Activated CD4-positive, alpha-beta T cell treated with anti-CD3 and anti-CD28 coated beads, Interleukin-2, amount 10 ng/mL, durations not matched to agents 24 days and 14 days (primary cell): ENCODE measurements around the gene SPOUT1. TPM values are rescaled to one million over a fixed set of nuclear protein-coding genes. Genes with fewer than 3 reads are reported as not detected.
"Not testable (repeated sequence)": the region's sequence is repeated elsewhere in the genome, so short reads cannot be mapped to it uniquely, and the experiment has no call there.

ENCODE experiments used
- DNase-seq: peaks from one replicate; pipeline ENCODE4 v3.0.0; 2022
- H3K27ac Mint-ChIP-seq: one replicate; pipeline ENCODE4 v1.8.0; 2022; ENCODE audit warnings: mild to moderate bottlenecking, mixed read lengths
- H3K27me3 Mint-ChIP-seq: one replicate; pipeline ENCODE4 v1.8.0; 2022; ENCODE audit warnings: mixed read lengths
- H3K36me3 Mint-ChIP-seq: one replicate; pipeline ENCODE4 v1.8.0; 2022; ENCODE audit warnings: low read depth, mild to moderate bottlenecking, mixed read lengths
- H3K4me1 Mint-ChIP-seq: one replicate; pipeline ENCODE4 v1.8.0; 2021; ENCODE audit warnings: mixed read lengths
- H3K4me3 Mint-ChIP-seq: one replicate; pipeline ENCODE4 v1.8.0; 2022; ENCODE audit warnings: mild to moderate bottlenecking, moderate library complexity, mixed read lengths
- H3K9me3 Mint-ChIP-seq: one replicate; pipeline ENCODE4 v1.8.0; 2021; ENCODE audit warnings: mixed read lengths
- intact Hi-C: fragments of 100-400 bp; cut with micrococcal nuclease; formaldehyde crosslinking; loops from one replicate; pipeline ENCODE4 v1.15.1; 2023
- total RNA-seq: library from RNA; stranded (reverse); gene quantifications from 2 replicates; pipeline ENCODE4 v1.2.3, GENCODE V29; 2022

SPOUT1 gene
- total RNA-seq, 1 donor from 2014 or later: 149 TPM

DNA sequence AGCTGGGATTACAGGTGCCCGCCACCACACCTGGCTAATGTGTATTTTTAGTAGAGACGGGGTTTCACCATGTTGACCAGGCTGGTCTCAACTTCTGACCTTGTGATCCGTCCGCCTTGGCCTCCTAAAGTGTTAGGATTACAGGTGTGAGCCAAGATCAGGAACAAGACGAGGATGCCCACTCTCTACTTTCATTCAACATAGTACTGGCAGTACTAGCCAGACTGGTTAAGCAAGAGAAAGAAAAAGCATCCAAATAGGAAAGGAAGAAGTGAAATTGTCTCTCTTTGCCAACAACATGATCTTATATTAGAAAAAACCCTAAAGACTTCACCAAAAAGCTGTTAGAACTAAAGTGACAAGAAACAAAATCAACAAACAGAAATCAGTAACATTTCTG lies 18.7 kb downstream of the SPOUT1 start:
- H3K27ac Mint-ChIP-seq: no peak overlapping the region
- intact Hi-C loops: no loop called here
- H3K9me3 Mint-ChIP-seq: no peaks in the 10 kb centered on the region
- H3K36me3 Mint-ChIP-seq: peaks cover 12% of the 10 kb centered on the region
- no peaks in the 10 kb centered on the region for H3K4me1 Mint-ChIP-seq
- H3K27me3 Mint-ChIP-seq: no peaks in the 10 kb centered on the region
- no peak for DNase-seq
- H3K4me3 Mint-ChIP-seq: no peak overlapping the region

DNA sequence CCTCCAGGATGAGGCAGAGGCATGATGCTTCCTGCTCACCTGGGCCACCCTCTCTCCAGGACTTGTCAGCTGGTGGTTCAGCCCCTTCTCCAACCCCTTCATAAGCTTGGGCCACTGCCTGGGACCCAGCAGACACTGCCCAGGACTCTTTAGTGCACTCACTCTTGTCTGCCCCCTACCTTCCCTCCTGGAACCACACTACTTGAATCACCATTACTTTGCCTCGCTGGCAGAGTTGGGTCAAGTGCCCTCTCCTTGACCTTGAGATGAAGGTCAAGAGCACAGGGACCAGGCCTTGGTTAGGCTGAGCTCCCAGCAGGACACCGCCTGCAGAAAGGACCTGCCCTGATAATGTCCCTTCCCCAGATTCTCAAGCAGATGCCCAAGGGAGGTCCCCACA lies 19.8 kb downstream of the SPOUT1 start:
- no peaks in the 10 kb centered on the region for H3K4me1 Mint-ChIP-seq
- intact Hi-C loops: no loop called here
- H3K27ac Mint-ChIP-seq: no peak overlapping the region

DNA sequence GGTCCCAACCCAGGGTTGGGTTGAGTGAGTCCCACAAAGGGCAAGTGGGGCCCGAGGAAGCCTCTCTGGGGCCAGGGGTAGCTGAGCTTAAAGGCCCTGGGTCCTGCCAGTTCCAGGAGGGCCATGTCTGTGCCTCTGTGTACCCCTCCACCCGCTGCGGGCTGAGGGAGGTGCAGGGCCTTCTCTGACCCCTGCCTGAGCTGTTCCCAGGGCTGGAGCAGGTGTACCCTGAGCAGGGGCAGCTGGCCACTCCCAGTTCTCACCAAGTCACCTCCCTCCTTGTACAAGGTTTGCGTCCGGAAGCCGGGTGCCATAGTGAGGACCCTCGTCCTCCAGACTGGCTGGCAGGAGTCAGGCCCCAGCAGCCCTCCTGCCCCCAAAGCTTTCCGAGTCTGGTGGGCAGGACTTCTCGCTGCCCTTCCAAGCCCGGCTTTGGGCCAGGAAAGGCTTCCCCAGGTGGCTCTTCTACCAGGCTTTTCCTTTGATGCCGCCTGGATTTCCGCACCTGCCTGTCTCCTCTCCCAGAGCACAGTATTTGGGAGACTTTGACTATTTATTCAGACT lies 20.5 kb downstream of the SPOUT1 start:
- H3K4me1 Mint-ChIP-seq: no peaks in the 10 kb centered on the region
- H3K27ac Mint-ChIP-seq: no peak overlapping the region
- H3K36me3 Mint-ChIP-seq: peaks cover 13% of the 10 kb centered on the region
- no peak for DNase-seq
- no peaks in the 10 kb centered on the region for H3K9me3 Mint-ChIP-seq
- H3K4me3 Mint-ChIP-seq: no peak overlapping the region
- intact Hi-C loops: no loop called here
- no peaks in the 10 kb centered on the region for H3K27me3 Mint-ChIP-seq

More for the DNA sequence above, 19.8 kb downstream of the SPOUT1 start:
- H3K36me3 Mint-ChIP-seq: peaks cover 13% of the 10 kb centered on the region
- H3K27me3 Mint-ChIP-seq: no peaks in the 10 kb centered on the region
- H3K9me3 Mint-ChIP-seq: no peaks in the 10 kb centered on the region
- DNase-seq: no peak
- no peak overlapping the region for H3K4me3 Mint-ChIP-seq

DNA sequence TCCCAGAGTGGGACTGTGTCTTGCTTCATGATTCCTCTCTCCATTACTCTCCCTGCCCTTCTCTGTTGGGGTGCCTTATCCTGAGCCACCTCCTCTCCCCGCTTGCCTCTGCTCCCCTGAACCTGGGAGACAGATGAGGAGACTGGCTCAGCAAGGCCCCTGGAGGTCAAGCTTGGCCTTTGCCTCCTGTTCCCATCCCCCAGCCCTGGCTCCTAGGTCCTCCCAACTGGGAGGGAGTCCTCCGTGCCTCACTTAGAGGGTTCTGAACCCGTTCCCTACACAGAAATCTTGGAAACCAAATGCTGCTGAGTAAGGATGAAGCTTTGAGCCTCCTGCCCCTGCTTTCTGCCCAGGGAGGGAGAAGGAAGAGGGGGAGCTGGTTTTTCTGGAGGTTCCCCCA lies 21.1 kb downstream of the SPOUT1 start:
- DNase-seq: no peak
- H3K36me3 Mint-ChIP-seq: peaks cover 18% of the 10 kb centered on the region
- no peaks in the 10 kb centered on the region for H3K9me3 Mint-ChIP-seq
- H3K4me1 Mint-ChIP-seq: no peaks in the 10 kb centered on the region
- intact Hi-C loops: no loop called here
- no peaks in the 10 kb centered on the region for H3K27me3 Mint-ChIP-seq
- H3K4me3 Mint-ChIP-seq: no peak overlapping the region
- H3K27ac Mint-ChIP-seq: no peak overlapping the region

DNA sequence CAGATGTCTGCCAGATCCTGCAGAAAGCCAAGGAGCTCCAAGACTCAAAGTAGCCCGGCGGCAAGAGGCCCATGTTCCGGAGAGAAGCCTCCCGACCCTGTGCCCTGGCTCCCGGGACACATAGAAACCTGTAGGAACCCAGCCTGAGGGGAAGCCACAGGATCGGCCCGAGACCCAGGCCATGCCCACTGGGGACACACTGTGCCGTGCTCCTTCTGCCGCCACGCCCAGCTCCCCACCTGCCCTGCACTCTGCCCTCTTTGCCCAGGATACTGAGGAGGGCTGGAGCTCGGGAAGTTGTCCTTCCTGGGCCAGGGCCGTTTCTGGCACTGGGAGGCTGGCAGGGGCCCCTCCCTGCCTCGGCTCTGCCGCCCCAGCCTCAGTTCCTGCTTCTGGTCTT lies 21.8 kb downstream of the SPOUT1 start:
- H3K4me3 Mint-ChIP-seq: no peak overlapping the region
- no peaks in the 10 kb centered on the region for H3K27me3 Mint-ChIP-seq
- no peaks in the 10 kb centered on the region for H3K9me3 Mint-ChIP-seq
- H3K4me1 Mint-ChIP-seq: no peaks in the 10 kb centered on the region
- intact Hi-C loops: no loop called here
- DNase-seq: no peak
- H3K27ac Mint-ChIP-seq: no peak overlapping the region
- H3K36me3 Mint-ChIP-seq: peaks cover 25% of the 10 kb centered on the region

DNA sequence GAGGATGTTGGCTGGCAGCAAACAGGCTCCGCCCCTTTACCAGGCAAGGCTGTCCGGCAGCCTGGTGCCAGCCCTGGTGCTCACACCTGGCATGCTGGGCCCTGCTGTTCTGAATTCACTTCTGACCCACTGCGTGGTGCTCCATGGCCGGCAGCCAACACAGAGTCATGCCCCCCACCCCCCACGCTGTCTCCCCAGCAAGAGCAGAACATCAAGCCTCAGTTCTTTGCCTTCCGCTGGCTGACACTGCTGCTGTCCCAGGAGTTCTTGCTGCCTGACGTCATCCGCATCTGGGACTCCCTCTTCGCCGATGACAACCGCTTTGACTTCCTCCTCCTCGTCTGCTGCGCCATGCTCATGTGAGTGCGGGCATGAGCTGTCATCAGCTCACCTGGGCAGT lies 23.9 kb downstream of the SPOUT1 start:
- no peaks in the 10 kb centered on the region for H3K4me1 Mint-ChIP-seq
- H3K36me3 Mint-ChIP-seq: peaks cover 31% of the 10 kb centered on the region
- H3K9me3 Mint-ChIP-seq: no peaks in the 10 kb centered on the region
- intact Hi-C loops: no loop called here
- no peaks in the 10 kb centered on the region for H3K27me3 Mint-ChIP-seq
- DNase-seq: no peak
- H3K4me3 Mint-ChIP-seq: no peak overlapping the region
- H3K27ac Mint-ChIP-seq: no peak overlapping the region

DNA sequence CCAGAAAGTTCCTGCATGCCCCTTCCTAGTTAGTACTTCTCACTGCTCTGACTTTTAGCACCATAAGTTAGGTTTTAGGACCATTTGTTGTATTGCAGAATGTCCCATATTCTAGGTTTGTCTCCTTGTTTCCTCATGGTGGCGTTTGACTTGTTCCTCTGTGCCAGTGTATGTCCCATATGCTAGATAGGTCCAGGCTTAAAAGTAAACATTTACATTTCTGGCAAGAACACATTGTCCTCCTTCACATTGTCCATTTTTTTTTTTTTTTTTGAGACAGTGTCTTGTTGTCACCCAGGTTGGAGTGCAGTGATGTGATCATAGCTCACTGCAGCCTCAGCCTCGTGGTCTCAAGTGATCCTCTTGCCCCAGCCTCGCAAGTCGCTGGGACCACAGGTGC lies 27.1 kb downstream of the SPOUT1 start:
- Mint-ChIP-seq H3K36me3 (peaks cover 32% of the 10 kb centered on the region), H3K4me3 (no peak overlapping the region)

DNA sequence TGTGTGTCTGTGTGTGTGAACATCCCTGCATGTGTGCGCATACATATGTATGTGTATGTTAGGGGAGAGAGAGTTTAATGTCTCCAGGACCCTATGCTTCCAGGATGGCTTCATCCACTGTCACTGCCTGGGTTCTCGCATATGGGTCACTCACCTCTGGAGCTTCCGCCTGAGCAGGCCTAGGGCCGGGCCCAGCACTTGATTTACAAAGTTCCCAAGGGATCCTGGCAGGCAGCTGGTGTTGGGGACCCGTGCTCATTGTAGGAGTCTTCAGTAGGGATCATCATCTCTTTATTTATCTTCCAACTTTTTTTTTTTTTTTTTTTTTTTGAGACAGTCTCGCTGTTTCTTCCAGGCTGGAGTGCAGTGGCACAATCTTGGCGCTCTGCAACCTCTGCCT lies 29.5 kb downstream of the SPOUT1 start:
- intact Hi-C loops: no loop called here

More for the DNA sequence above, 27.1 kb downstream of the SPOUT1 start:
- DNase-seq: no peak
- Mint-ChIP-seq H3K27me3 (no peaks in the 10 kb centered on the region), H3K27ac (no peak overlapping the region), H3K9me3 (no peaks in the 10 kb centered on the region), H3K4me1 (no peaks in the 10 kb centered on the region)
- intact Hi-C loops: no loop called here

DNA sequence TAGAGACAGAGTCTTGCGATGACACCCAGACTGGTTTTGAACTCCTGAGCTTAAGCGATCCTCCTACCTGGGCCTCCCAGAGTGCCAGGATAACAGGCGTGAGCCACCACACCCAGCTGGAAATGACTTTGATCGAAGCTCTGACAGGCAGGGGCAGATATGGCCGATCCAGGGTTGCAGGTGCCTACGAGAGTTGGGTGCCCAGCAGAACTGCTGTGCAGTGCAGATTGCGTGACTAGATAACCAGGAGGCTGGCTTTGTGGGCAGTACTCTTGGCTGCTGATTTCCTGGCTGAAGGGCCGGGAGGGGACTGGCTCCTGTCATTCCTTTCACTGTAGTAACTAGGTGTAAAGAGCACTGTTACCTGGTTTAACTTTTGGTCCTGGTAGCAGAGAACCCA lies 30.7 kb downstream of the SPOUT1 start:
- no peaks in the 10 kb centered on the region for H3K27me3 Mint-ChIP-seq
- no peaks in the 10 kb centered on the region for H3K9me3 Mint-ChIP-seq
- no peak overlapping the region for H3K27ac Mint-ChIP-seq
- peak; percentile 51 for DNase-seq
- no peak overlapping the region for H3K4me3 Mint-ChIP-seq
- no peaks in the 10 kb centered on the region for H3K4me1 Mint-ChIP-seq
- peaks cover 28% of the 10 kb centered on the region for H3K36me3 Mint-ChIP-seq
- intact Hi-C loops: no loop called here

More for the DNA sequence above, 29.5 kb downstream of the SPOUT1 start:
- no peak for DNase-seq
- peaks cover 29% of the 10 kb centered on the region for H3K36me3 Mint-ChIP-seq
- H3K27ac Mint-ChIP-seq: no peak overlapping the region
- no peak overlapping the region for H3K4me3 Mint-ChIP-seq
- no peaks in the 10 kb centered on the region for H3K9me3 Mint-ChIP-seq
- H3K4me1 Mint-ChIP-seq: no peaks in the 10 kb centered on the region
- H3K27me3 Mint-ChIP-seq: no peaks in the 10 kb centered on the region

DNA sequence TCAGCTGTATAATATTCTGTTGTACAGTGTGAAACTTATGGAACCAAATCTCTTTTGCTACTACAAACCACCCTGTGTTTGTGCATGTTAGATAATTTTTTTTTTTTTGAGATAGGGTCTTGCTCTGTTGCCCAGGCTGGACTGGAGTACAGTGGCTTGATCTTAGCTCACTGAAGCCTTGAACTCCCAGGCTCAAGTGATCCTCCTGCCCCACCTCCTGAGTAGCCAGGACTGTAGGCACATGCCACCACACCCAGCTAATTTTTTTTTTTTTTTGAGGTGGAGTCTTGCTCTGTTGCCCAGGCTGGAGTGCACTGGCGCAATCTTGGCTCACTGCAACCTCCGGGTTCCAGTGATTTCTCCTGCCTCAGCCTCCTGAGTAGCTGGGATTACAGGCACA lies 34.6 kb downstream of the SPOUT1 start:
- H3K4me1 Mint-ChIP-seq, H3K9me3 Mint-ChIP-seq, intact Hi-C loops, DNase-seq, H3K27me3 Mint-ChIP-seq, H3K4me3 Mint-ChIP-seq: not testable (repeated sequence)
- Mint-ChIP-seq H3K27ac (peak overlapping the region; percentile 25), H3K36me3 (peaks cover 22% of the 10 kb centered on the region)

DNA sequence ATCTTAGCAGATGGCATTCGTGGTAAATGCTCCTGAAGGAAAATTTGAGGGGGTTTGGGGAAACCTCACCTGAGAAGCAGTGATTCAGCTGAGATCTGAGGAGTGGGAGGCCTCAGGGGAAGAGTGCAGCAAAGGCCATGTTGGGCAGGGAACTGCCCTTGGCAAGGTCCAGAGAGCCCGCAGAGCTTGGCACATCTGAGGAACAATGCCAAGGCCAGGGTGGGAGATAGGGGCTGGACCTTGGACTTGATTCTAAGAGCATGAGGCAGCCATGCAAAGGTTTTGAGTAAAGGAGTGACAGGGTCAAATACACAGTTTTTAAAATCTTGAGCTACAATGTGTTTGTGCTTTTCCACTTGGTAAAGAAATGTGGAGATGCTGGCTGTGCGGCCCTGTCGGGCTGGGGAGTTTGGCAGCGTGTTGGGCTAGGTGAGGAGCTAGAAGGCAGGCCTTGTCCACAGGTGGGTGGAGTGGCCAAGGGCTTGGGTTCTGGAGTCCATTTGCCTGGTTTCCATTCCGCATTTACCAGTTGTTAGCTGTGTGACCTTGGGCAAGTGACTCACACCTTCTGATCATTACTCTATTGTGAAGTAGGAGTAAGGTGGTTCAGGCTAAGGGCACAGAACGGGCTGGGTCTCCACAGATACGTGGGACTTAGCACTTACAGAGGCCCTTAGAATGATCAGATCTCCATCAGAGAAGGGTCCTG lies 36.5 kb downstream of the SPOUT1 start:
- no peaks in the 10 kb centered on the region for H3K27me3 Mint-ChIP-seq
- peaks cover 9% of the 10 kb centered on the region for H3K4me1 Mint-ChIP-seq
- no peak for DNase-seq
- H3K27ac Mint-ChIP-seq: no peak overlapping the region
- no peak overlapping the region for H3K4me3 Mint-ChIP-seq
- H3K9me3 Mint-ChIP-seq: no peaks in the 10 kb centered on the region
- intact Hi-C loops: no loop called here
- peaks cover 23% of the 10 kb centered on the region for H3K36me3 Mint-ChIP-seq

DNA sequence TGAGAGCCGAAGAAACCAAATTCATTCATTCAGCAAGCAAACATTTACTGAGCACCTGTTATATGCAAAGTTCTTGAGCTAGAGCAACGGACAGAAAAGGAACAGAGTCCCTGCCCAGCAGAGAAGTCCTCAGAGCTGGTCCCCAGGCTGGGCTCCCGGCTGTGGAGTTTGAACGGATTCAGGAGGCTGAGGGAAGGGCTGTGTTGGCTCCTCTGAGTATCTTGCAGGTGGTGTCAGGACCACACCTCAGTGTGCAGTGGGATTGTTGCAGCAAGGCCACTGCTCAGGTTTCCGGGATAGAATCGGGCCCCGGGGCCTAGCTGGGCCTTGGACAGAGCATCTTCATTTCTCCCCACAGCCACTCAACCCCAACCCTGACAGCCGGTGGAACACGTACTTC lies 37.5 kb downstream of the SPOUT1 start:
- H3K27ac Mint-ChIP-seq: no peak overlapping the region
- H3K4me1 Mint-ChIP-seq: peaks cover 15% of the 10 kb centered on the region
- peaks cover 19% of the 10 kb centered on the region for H3K36me3 Mint-ChIP-seq
- no peak overlapping the region for H3K4me3 Mint-ChIP-seq
- no peaks in the 10 kb centered on the region for H3K9me3 Mint-ChIP-seq
- no peaks in the 10 kb centered on the region for H3K27me3 Mint-ChIP-seq
- no peak for DNase-seq
- intact Hi-C loops: no loop called here

DNA sequence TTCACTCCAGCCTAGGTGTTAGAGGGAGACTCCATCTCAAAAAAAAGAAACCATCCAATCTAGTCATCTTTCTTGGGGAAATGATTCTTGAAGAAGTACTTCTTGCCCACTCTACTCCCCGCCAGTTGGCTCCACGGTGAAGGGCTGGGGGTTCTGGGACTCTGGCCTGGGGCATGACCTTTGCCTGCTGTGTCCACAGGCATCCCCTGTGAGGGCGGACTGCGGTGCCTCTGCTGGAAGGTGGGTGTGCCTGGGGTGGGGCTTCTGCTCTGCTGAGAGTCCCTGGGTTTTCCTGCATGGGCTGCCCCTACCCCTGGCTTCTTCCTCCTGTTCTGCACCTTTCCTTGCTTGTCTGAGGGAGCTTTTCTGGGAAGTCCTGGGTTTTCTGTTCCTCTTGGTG lies 39.1 kb downstream of the SPOUT1 start:
- no peak for DNase-seq
- Mint-ChIP-seq H3K27ac (no peak overlapping the region), H3K27me3 (no peaks in the 10 kb centered on the region), H3K4me3 (no peak overlapping the region), H3K9me3 (no peaks in the 10 kb centered on the region), H3K4me1 (peaks cover 17% of the 10 kb centered on the region), H3K36me3 (peaks cover 17% of the 10 kb centered on the region)
- intact Hi-C loops: no loop called here

DNA sequence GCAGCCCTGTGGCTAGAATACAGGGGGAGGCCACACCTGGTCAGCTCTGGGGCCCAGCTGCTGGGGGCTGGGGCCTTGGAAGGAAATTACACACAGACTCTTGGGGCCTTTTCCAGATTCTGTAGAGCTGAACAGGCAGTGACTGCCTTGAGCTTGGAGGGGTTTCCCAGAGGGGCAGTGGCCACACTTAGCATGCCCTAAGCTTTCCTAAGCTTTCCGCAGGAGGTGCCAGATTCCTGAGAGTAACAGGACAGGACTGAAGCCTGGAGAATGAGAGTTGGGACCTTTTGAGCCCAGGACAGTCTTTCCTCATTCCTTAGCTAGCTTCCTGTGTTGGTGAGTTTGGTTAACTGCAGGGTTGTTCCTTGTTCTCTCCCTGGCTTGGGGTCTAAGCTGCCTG lies 41.1 kb downstream of the SPOUT1 start:
- Mint-ChIP-seq H3K9me3 (no peaks in the 10 kb centered on the region), H3K27ac (no peak overlapping the region)
- intact Hi-C loops: no loop called here

DNA sequence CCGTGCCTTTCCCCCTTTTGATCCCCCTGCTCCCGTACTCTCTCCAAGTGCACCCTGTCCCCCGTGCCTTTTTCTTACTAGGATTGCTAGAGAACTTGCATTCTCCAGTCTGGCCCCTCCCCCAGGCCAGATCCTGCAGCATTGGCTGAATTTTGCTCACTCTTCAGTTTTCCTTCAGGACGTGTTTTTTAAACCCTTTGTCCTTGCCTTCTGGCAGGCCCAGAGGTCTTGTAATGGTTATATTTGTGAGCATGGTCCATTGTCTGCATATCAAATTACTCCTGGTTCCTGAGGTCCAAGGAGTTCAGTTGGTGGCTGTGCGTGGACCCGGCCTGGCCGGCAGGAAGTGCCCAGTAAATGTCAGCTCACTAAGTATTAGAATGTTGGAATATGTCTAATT lies 41.9 kb downstream of the SPOUT1 start:
- Mint-ChIP-seq H3K36me3 (peaks cover 8% of the 10 kb centered on the region), H3K27ac (peak overlapping the region; percentile 91), H3K4me3 (peak overlapping the region; percentile 95), H3K4me1 (peaks cover 19% of the 10 kb centered on the region), H3K27me3 (no peaks in the 10 kb centered on the region), H3K9me3 (no peaks in the 10 kb centered on the region)
- intact Hi-C loops: loop anchor here (1.0 to 2.0 kb wide), 3 partner anchors 16 to 95 kb away; partner anchors contain the start of genes LRRC8A, ZDHHC12 and ZER1
- peak; percentile 71 for DNase-seq

More for the DNA sequence above, 41.1 kb downstream of the SPOUT1 start:
- peaks cover 18% of the 10 kb centered on the region for H3K4me1 Mint-ChIP-seq
- no peaks in the 10 kb centered on the region for H3K27me3 Mint-ChIP-seq
- H3K36me3 Mint-ChIP-seq: peaks cover 15% of the 10 kb centered on the region
- H3K4me3 Mint-ChIP-seq: peak overlapping the region; percentile 95
- DNase-seq: no peak
